ENCODE data around the gene ANXA2R.

Gene ANXA2R

DNA sequence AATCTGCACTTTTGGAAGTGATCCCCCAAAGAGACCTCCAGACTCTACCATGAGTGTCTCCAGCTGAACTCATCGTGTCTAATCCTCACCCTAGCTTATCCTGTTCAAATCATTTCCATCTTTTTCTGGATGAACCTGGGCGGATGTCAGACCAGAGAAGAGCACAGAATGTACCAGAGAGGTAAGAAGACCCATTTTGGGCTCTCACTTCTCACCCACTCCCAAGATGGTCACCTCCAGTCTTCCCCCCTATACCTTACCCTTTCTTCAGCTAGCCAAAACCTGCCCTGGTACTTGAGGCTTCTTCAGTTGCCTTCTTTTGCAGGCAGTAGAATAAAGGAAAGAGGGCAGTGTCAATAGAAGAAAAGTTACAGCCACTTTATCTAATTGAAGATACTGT lies 27.9 kb upstream of the ANXA2R start:
- Histone ChIP-seq H2BK15ac (ENCODE audit: low read length) (no peak overlapping the region), H3K4me1 (ENCODE audit: control insufficient read depth in 2 of 2, insufficient read depth in 1 of 2, low read depth in 1 of 2, low read length in 2 of 2) (peaks cover 5 to 8% of the 10 kb centered on the region in 2 donors), H3K27ac (replicated peaks; ENCODE audit: low read length) (no peak overlapping the region), H3K23ac (ENCODE audit: low read depth, low read length, poor library complexity) (no peak overlapping the region), H3K27me3 (ENCODE audit: control insufficient read depth in 3 of 3, insufficient read depth in 3 of 3, low read depth in 1 of 3, low read length in 3 of 3) (peaks cover 0 to 1% (median 0%) of the 10 kb centered on the region in 3 experiments), H3K4me2 (ENCODE audit: insufficient read depth, low read length, poor library complexity, severe bottlenecking) (no peak overlapping the region), H3K18ac (ENCODE audit: low read length) (no peak overlapping the region), H3K9me3 (replicated peaks in 1 of 2; ENCODE audit: control insufficient read depth in 2 of 2, insufficient read depth in 1 of 2, low read depth in 1 of 2, low read length in 2 of 2) (peaks cover 0 to 11% of the 10 kb centered on the region in 2 donors), H3K36me3 (replicated peaks in 1 of 2; ENCODE audit: control insufficient read depth in 2 of 2, insufficient read depth in 2 of 2, low read length in 2 of 2) (peaks cover 6 to 42% of the 10 kb centered on the region in 2 donors), H2BK120ac (ENCODE audit: low read depth, low read length) (no peak overlapping the region), H3K4ac (ENCODE audit: low read length) (no peak overlapping the region), H3K14ac (ENCODE audit: low read length) (no peak overlapping the region), H3K4me3 (ENCODE audit: low read length in 2 of 2) (peak overlapping the region in 1 of 2 donors; percentile 87), H4K91ac (ENCODE audit: low read depth, low read length, poor library complexity) (no peak overlapping the region), H3K9ac (ENCODE audit: low read depth, low read length, poor library complexity) (no peak overlapping the region), H2BK5ac (ENCODE audit: low read length) (no peak overlapping the region), H3K79me1 (ENCODE audit: low read depth, low read length) (peaks cover 4% of the 10 kb centered on the region), H2AK5ac (ENCODE audit: low read depth, low read length) (no peak overlapping the region), H2AFZ (ENCODE audit: low read length) (peak overlapping the region; percentile 82), H4K8ac (ENCODE audit: low read depth, low read length) (no peak overlapping the region), H2BK12ac (ENCODE audit: low read length) (no peak overlapping the region)
- DNase-seq (ENCODE audit: low spot score): no peak
- no CpG with 5 or more reads among the region's 2 CpGs for WGBS, 2 donors (ENCODE audit: extremely low coverage in 2 of 2, insufficient read length in 2 of 2, insufficient replicate concordance in 1 of 2)

- Histone ChIP-seq H3K4me3 (ENCODE audit: low read length in 2 of 2) (peak overlapping the region; percentile 87 to 93), H3K36me3 (replicated peaks in 1 of 2; ENCODE audit: control insufficient read depth in 2 of 2, insufficient read depth in 2 of 2, low read length in 2 of 2) (peaks cover 6 to 34% of the 10 kb centered on the region in 2 donors), H2BK15ac (ENCODE audit: low read length) (peak overlapping the region; percentile 84), H3K4me2 (ENCODE audit: insufficient read depth, low read length, poor library complexity, severe bottlenecking) (peak overlapping the region; percentile 75), H3K9me3 (replicated peaks in 1 of 2; ENCODE audit: control insufficient read depth in 2 of 2, insufficient read depth in 1 of 2, low read depth in 1 of 2, low read length in 2 of 2) (peaks cover 0 to 11% of the 10 kb centered on the region in 2 donors), H2BK5ac (ENCODE audit: low read length) (peak overlapping the region; percentile 7), H3K23ac (ENCODE audit: low read depth, low read length, poor library complexity) (no peak overlapping the region), H2AK5ac (ENCODE audit: low read depth, low read length) (no peak overlapping the region), H4K91ac (ENCODE audit: low read depth, low read length, poor library complexity) (no peak overlapping the region), H3K4ac (ENCODE audit: low read length) (no peak overlapping the region), H4K8ac (ENCODE audit: low read depth, low read length) (no peak overlapping the region), H2BK12ac (ENCODE audit: low read length) (no peak overlapping the region), H2BK120ac (ENCODE audit: low read depth, low read length) (no peak overlapping the region), H3K27me3 (ENCODE audit: control insufficient read depth in 3 of 3, insufficient read depth in 3 of 3, low read depth in 1 of 3, low read length in 3 of 3) (peaks cover 0 to 1% (median 0%) of the 10 kb centered on the region in 3 experiments), H3K18ac (ENCODE audit: low read length) (peak overlapping the region; percentile 86), H2AFZ (ENCODE audit: low read length) (peak overlapping the region; percentile 82), H3K79me1 (ENCODE audit: low read depth, low read length) (peaks cover 4% of the 10 kb centered on the region), H3K9ac (ENCODE audit: low read depth, low read length, poor library complexity) (peak overlapping the region; percentile 86), H3K4me1 (ENCODE audit: control insufficient read depth in 2 of 2, insufficient read depth in 1 of 2, low read depth in 1 of 2, low read length in 2 of 2) (peaks cover 5 to 8% of the 10 kb centered on the region in 2 donors), H3K27ac (replicated peaks; ENCODE audit: low read length) (peak overlapping the region; percentile 83), H3K14ac (ENCODE audit: low read length) (no peak overlapping the region)
- DNase-seq (ENCODE audit: low spot score): peak; percentile 93
- no CpG with 5 or more reads among the region's 45 CpGs for whole genome bisulfite sequencing, 2 donors (ENCODE audit: extremely low coverage in 2 of 2, insufficient read length in 2 of 2, insufficient replicate concordance in 1 of 2)
Observed at GRCh38 chr5:43066799-43067741, 27.0 kb upstream of the ANXA2R start.

GRCh38 chr5:43065948-43066798 lies 26.1 kb upstream of the ANXA2R start:
- no peak overlapping the region for H2BK120ac ChIP-seq (ENCODE audit: low read depth, low read length)
- H3K18ac ChIP-seq (ENCODE audit: low read length): peak overlapping the region; percentile 86
- DNase-seq (ENCODE audit: low spot score): peak; percentile 73
- no peak overlapping the region for H3K4ac ChIP-seq (ENCODE audit: low read length)
- H3K9me3 ChIP-seq (replicated peaks in 1 of 2; ENCODE audit: control insufficient read depth in 2 of 2, insufficient read depth in 1 of 2, low read depth in 1 of 2, low read length in 2 of 2): peaks cover 0 to 8% of the 10 kb centered on the region in 2 donors
- no CpG with 5 or more reads among the region's 75 CpGs for WGBS, 2 donors (ENCODE audit: extremely low coverage in 2 of 2, insufficient read length in 2 of 2, insufficient replicate concordance in 1 of 2)
- no peak overlapping the region for H4K8ac ChIP-seq (ENCODE audit: low read depth, low read length)
- H2AK5ac ChIP-seq (ENCODE audit: low read depth, low read length): no peak overlapping the region
- H3K27me3 ChIP-seq (ENCODE audit: control insufficient read depth in 3 of 3, insufficient read depth in 3 of 3, low read depth in 1 of 3, low read length in 3 of 3): peaks cover 0 to 1% (median 0%) of the 10 kb centered on the region in 3 experiments
- peak overlapping the region; percentile 86 for H3K9ac ChIP-seq (ENCODE audit: low read depth, low read length, poor library complexity)
- peaks cover 3 to 26% of the 10 kb centered on the region in 2 donors for H3K36me3 ChIP-seq (replicated peaks in 1 of 2; ENCODE audit: control insufficient read depth in 2 of 2, insufficient read depth in 2 of 2, low read length in 2 of 2)
- peak overlapping the region; percentile 87 to 93 for H3K4me3 ChIP-seq (ENCODE audit: low read length in 2 of 2)
- peaks cover 3% of the 10 kb centered on the region for H3K79me1 ChIP-seq (ENCODE audit: low read depth, low read length)
- H2BK5ac ChIP-seq (ENCODE audit: low read length): peak overlapping the region; percentile 7
- no peak overlapping the region for H3K14ac ChIP-seq (ENCODE audit: low read length)
- peaks cover 5 to 8% of the 10 kb centered on the region in 2 donors for H3K4me1 ChIP-seq (ENCODE audit: control insufficient read depth in 2 of 2, insufficient read depth in 1 of 2, low read depth in 1 of 2, low read length in 2 of 2)
- no peak overlapping the region for H3K23ac ChIP-seq (ENCODE audit: low read depth, low read length, poor library complexity)
- peak overlapping the region; percentile 82 for H2AFZ ChIP-seq (ENCODE audit: low read length)
- H3K4me2 ChIP-seq (ENCODE audit: insufficient read depth, low read length, poor library complexity, severe bottlenecking): peak overlapping the region; percentile 75
- H3K27ac ChIP-seq (replicated peaks; ENCODE audit: low read length): peak overlapping the region; percentile 83
- no peak overlapping the region for H4K91ac ChIP-seq (ENCODE audit: low read depth, low read length, poor library complexity)
- no peak overlapping the region for H2BK12ac ChIP-seq (ENCODE audit: low read length)
- H2BK15ac ChIP-seq (ENCODE audit: low read length): peak overlapping the region; percentile 84
